H9 (cell line): ENCODE data around the gene ADAMTS3. TPM values are rescaled to one million over a fixed set of nuclear protein-coding genes. Genes with fewer than 3 reads are reported as not detected.

Source experiments
- DNase-seq: peaks from one replicate; pipeline ENCODE4 v3.0.0-alpha.2; 2017
- H2AFZ ChIP-seq: one replicate; pipeline ENCODE4 v1.6.1; 2013; ENCODE audit warnings: mild to moderate bottlenecking, low read length, control low read depth, moderate library complexity
- H2AK5ac ChIP-seq: 2 replicates; pipeline ENCODE4 v1.6.1; 2013; ENCODE audit warnings: low read length, control low read depth, mixed read lengths; ENCODE audit not compliant: insufficient read length
- H2BK120ac ChIP-seq: one replicate; pipeline ENCODE4 v1.6.1; 2013; ENCODE audit warnings: low read depth, mild to moderate bottlenecking, low read length, control low read depth, inconsistent platforms; ENCODE audit not compliant: poor library complexity, severe bottlenecking
- H2BK12ac ChIP-seq: 2 replicates; pipeline ENCODE4 v1.6.1; 2013; ENCODE audit warnings: low read length, control low read depth, mixed read lengths, low read depth; ENCODE audit not compliant: insufficient read length
- H2BK15ac ChIP-seq: 2 replicates; pipeline ENCODE4 v1.6.1; 2013; ENCODE audit warnings: low read depth, low read length, control low read depth
- H2BK20ac ChIP-seq: one replicate; pipeline ENCODE4 v1.6.1; 2013; ENCODE audit warnings: low read depth, mild to moderate bottlenecking, low read length, control low read depth, inconsistent platforms; ENCODE audit not compliant: poor library complexity, severe bottlenecking
- H2BK5ac ChIP-seq: 2 replicates; pipeline ENCODE4 v1.6.1; 2013; ENCODE audit warnings: low read length, control low read depth, mixed read lengths; ENCODE audit not compliant: insufficient read length
- H3K14ac ChIP-seq: 2 replicates; pipeline ENCODE4 v1.6.1; 2013; ENCODE audit warnings: low read length, control low read depth; ENCODE audit not compliant: insufficient read depth
- H3K18ac ChIP-seq: 2 replicates; pipeline ENCODE4 v1.6.1; 2013; ENCODE audit warnings: low read depth, mild to moderate bottlenecking, mixed read lengths, low read length, control low read depth; ENCODE audit not compliant: insufficient read length
- H3K23ac ChIP-seq: 2 replicates; pipeline ENCODE4 v1.6.1; 2013; ENCODE audit warnings: low read length, control low read depth, mixed read lengths, low read depth; ENCODE audit not compliant: insufficient read length
- H3K23me2 ChIP-seq: 2 replicates; pipeline ENCODE4 v1.6.1; 2013; ENCODE audit warnings: low read depth, mild to moderate bottlenecking, mixed read lengths, low read length, control low read depth; ENCODE audit not compliant: insufficient read length, poor library complexity, severe bottlenecking
- H3K27ac ChIP-seq: 2 replicates; pipeline ENCODE4 v1.5.1; 2013; ENCODE audit warnings: low read length, control low read depth, mixed read lengths, low read depth; ENCODE audit not compliant: insufficient read length
- H3K27me3 ChIP-seq: 2 replicates; pipeline ENCODE4 v1.6.1; 2013; ENCODE audit warnings: low read length, control low read depth, inconsistent platforms; ENCODE audit not compliant: insufficient read depth
- H3K4ac ChIP-seq: 2 replicates; pipeline ENCODE4 v1.6.1; 2013; ENCODE audit warnings: low read depth, mild to moderate bottlenecking, control low read depth, inconsistent platforms, low read length, moderate library complexity
- H3K4me1 ChIP-seq: 2 replicates; pipeline ENCODE4 v1.6.1; 2013; ENCODE audit warnings: low read length, control low read depth, inconsistent platforms; ENCODE audit not compliant: insufficient read depth
- H3K4me2 ChIP-seq: 2 replicates; pipeline ENCODE4 v1.6.1; 2013; ENCODE audit warnings: low read length, control low read depth, mixed read lengths; ENCODE audit not compliant: insufficient read length, insufficient read depth
- H3K56ac ChIP-seq: 2 replicates; pipeline ENCODE4 v1.6.1; 2013; ENCODE audit warnings: low read depth, mild to moderate bottlenecking, mixed read lengths, low read length, control low read depth; ENCODE audit not compliant: insufficient read length
- H3K79me1 ChIP-seq: 2 replicates; pipeline ENCODE4 v1.6.1; 2013; ENCODE audit warnings: low read depth, mild to moderate bottlenecking, moderate library complexity, low read length, control low read depth, inconsistent platforms; ENCODE audit not compliant: insufficient read depth, poor library complexity, severe bottlenecking
- H3K79me2 ChIP-seq: 2 replicates; pipeline ENCODE4 v1.6.1; 2013; ENCODE audit warnings: low read length, control low read depth, inconsistent platforms; ENCODE audit not compliant: insufficient read depth
- H3K9ac ChIP-seq: 2 replicates; pipeline ENCODE4 v1.6.1; 2013; ENCODE audit warnings: low read length, control low read depth, mixed read lengths; ENCODE audit not compliant: insufficient read length; ENCODE audit errors: extremely low read depth
- H3K9me3 ChIP-seq: one replicate; pipeline ENCODE4 v1.6.1; 2013; ENCODE audit warnings: low read depth, low read length, inconsistent platforms; ENCODE audit not compliant: control insufficient read depth
- H3T11ph ChIP-seq: one replicate; pipeline ENCODE4 v1.6.1; 2013; ENCODE audit warnings: mild to moderate bottlenecking, low read length, control low read depth, inconsistent platforms
- H4K20me1 ChIP-seq: one replicate; pipeline ENCODE4 v1.6.1; 2013; ENCODE audit not compliant: control insufficient read depth, insufficient read length, insufficient read depth
- H4K5ac ChIP-seq: 2 replicates; pipeline ENCODE4 v1.6.1; 2013; ENCODE audit warnings: low read depth, mild to moderate bottlenecking, mixed read lengths, low read length, control low read depth; ENCODE audit not compliant: insufficient read length
- H4K8ac ChIP-seq: replicated peaks from 2 replicates; pipeline ENCODE4 v1.6.1; 2013; ENCODE audit warnings: low read length, control low read depth, mixed read lengths, low read depth; ENCODE audit not compliant: insufficient read length
- H4K91ac ChIP-seq: 2 replicates; pipeline ENCODE4 v1.6.1; 2013; ENCODE audit warnings: low read depth, mild to moderate bottlenecking, moderate library complexity, mixed read lengths, low read length, control low read depth; ENCODE audit not compliant: insufficient read length
- H3K27ac Mint-ChIP-seq, 3 experiments: 2 replicates in 2 of 3; 3 replicates in 1 of 3; pipeline ENCODE4 v1.8.0; 2020 to 2021; ENCODE audit warnings: mixed read lengths in 3 of 3, mild to moderate bottlenecking in 1 of 3, moderate library complexity in 1 of 3
- H3K27me3 Mint-ChIP-seq: 2 replicates; pipeline ENCODE4 v1.8.0; 2021; ENCODE audit warnings: low read depth, mild to moderate bottlenecking, moderate library complexity, mixed read lengths
- H3K36me3 Mint-ChIP-seq, 3 experiments: 2 replicates in 2 of 3; 3 replicates in 1 of 3; pipeline ENCODE4 v1.8.0; 2020 to 2021; ENCODE audit warnings: low read depth in 3 of 3, mixed read lengths in 3 of 3; ENCODE audit not compliant: insufficient read depth in 1 of 3
- H3K4me1 Mint-ChIP-seq, 2 experiments: 2 replicates each; pipeline ENCODE4 v1.8.0; 2020; ENCODE audit warnings: mixed read lengths in 2 of 2
- H3K4me3 Mint-ChIP-seq, 2 experiments: 2 replicates in 1 of 2; 3 replicates in 1 of 2; pipeline ENCODE4 v1.8.0; 2020 to 2021; ENCODE audit warnings: mild to moderate bottlenecking in 2 of 2, mixed read lengths in 2 of 2, moderate library complexity in 1 of 2
- H3K9me3 Mint-ChIP-seq, 2 experiments: 2 replicates in 1 of 2; 3 replicates in 1 of 2; pipeline ENCODE4 v1.8.0; 2020; ENCODE audit warnings: mild to moderate bottlenecking in 2 of 2, mixed read lengths in 2 of 2, moderate library complexity in 1 of 2
- CTCF ChIP-seq: fragments of 200-600 bp; sonication (generic); conservative IDR thresholded peaks from 3 replicates; pipeline ENCODE4 v1.8.0; 2021; ENCODE audit warnings: antibody characterized with exemption, mild to moderate bottlenecking
- WGBS: extraction: QIAGEN DNeasy Blood & Tissue Kit; methylation state at CpG from one replicate; pipeline ENCODE4 v1.1.7; 2013; ENCODE audit warnings: missing lambda C conversion rate, low lambda C conversion rate, mixed read lengths; ENCODE audit not compliant: insufficient read length; ENCODE audit errors: extremely low coverage; 5-methylcytosine and 5-hydroxymethylcytosine counted together
- total RNA-seq: library from RNA; stranded (reverse); gene quantifications from 2 replicates; pipeline ENCODE4 v1.2.1, GENCODE V29; 2021

ADAMTS3 gene
- total RNA-seq, 1 experiment from 2014 or later: 1.1 TPM

- DNase-seq: no peak
Observed at GRCh38 chr4:72463724-72464123, 105.3 kb downstream of the ADAMTS3 start.

More at GRCh38 chr4:72463724-72464123, 105.3 kb downstream of the ADAMTS3 start:
- Histone ChIP-seq H3K23me2 (no peaks in the 10 kb centered on the region), H3K4me1 (no peaks in the 10 kb centered on the region), H2BK120ac (no peak overlapping the region), H3K14ac (no peak overlapping the region), H2BK5ac (no peak overlapping the region), H4K20me1 (no peaks in the 10 kb centered on the region), H3K56ac (no peak overlapping the region), H2BK12ac (no peak overlapping the region), H3K79me2 (no peaks in the 10 kb centered on the region), H4K91ac (no peak overlapping the region), H3K27ac (no peak overlapping the region), H3K9me3 (no peaks in the 10 kb centered on the region), H3K4me2 (no peak overlapping the region), H2AFZ (no peak overlapping the region), H3K4ac (no peak overlapping the region), H4K5ac (no peak overlapping the region), H2AK5ac (no peak overlapping the region), H3K23ac (no peak overlapping the region), H4K8ac (no peak overlapping the region), H3K27me3 (no peaks in the 10 kb centered on the region), H3K18ac (no peak overlapping the region), H3T11ph (no peak overlapping the region), H3K79me1 (no peaks in the 10 kb centered on the region), H2BK20ac (no peak overlapping the region), H3K9ac (no peak overlapping the region), H2BK15ac (no peak overlapping the region)
- no peak overlapping the region for H3K4me3 Mint-ChIP-seq
- no peak overlapping the region for H3K27ac Mint-ChIP-seq
- H3K36me3 Mint-ChIP-seq: no peaks in the 10 kb centered on the region; a peak in 1 of 7 replicates
- no peaks in the 10 kb centered on the region for H3K9me3 Mint-ChIP-seq
- WGBS: no CpG with 5 or more reads among the region's 3 CpGs
- no peak for TF ChIP-seq CTCF
- H3K4me1 Mint-ChIP-seq: no peaks in the 10 kb centered on the region
- no peaks in the 10 kb centered on the region for H3K27me3 Mint-ChIP-seq
